Liver (tissue), 9 donors: ENCODE measurements around the gene CSTPP1. TPM values are rescaled to one million over a fixed set of nuclear protein-coding genes. Genes with fewer than 3 reads are reported as not detected.

Experiments
- DNase-seq: peaks from one replicate; pipeline ENCODE4 v3.0.0-alpha.2; 2017; ENCODE audit warnings: low spot score
- H3K27ac ChIP-seq, 2 donors: one replicate each; pipeline ENCODE4 v1.7.0; 2013; ENCODE audit warnings: inconsistent platforms in 2 of 2, low read length in 2 of 2, control low read depth in 1 of 2, low read depth in 1 of 2, mild to moderate bottlenecking in 1 of 2
- H3K27me3 ChIP-seq, 4 donors: one replicate each; pipeline versions ENCODE4 v1.6.1 to v1.7.0; 2013; ENCODE audit warnings: low read length in 3 of 4, inconsistent platforms in 1 of 4, mild to moderate bottlenecking in 1 of 4, moderate library complexity in 1 of 4; ENCODE audit not compliant: control insufficient read depth in 4 of 4, insufficient read depth in 4 of 4
- H3K36me3 ChIP-seq, 4 donors: one replicate each; pipeline versions ENCODE4 v1.6.1 to v1.7.0; 2013; ENCODE audit warnings: low read length in 3 of 4, mild to moderate bottlenecking in 3 of 4, low read depth in 1 of 4, moderate library complexity in 1 of 4; ENCODE audit not compliant: control insufficient read depth in 4 of 4, insufficient read depth in 3 of 4
- H3K4me1 ChIP-seq, 4 donors: one replicate each; pipeline versions ENCODE4 v1.6.1 to v1.7.0; 2013; ENCODE audit warnings: low read length in 3 of 4, mild to moderate bottlenecking in 3 of 4, moderate library complexity in 1 of 4; ENCODE audit not compliant: control insufficient read depth in 4 of 4, insufficient read depth in 4 of 4
- H3K4me3 ChIP-seq, 3 donors: one replicate each; pipeline versions ENCODE4 v1.6.1 to v1.7.0; 2013; ENCODE audit warnings: low read length in 3 of 3, control low read depth in 1 of 3, low read depth in 1 of 3, mild to moderate bottlenecking in 1 of 3
- H3K9ac ChIP-seq, 2 donors: one replicate each; pipeline ENCODE4 v1.7.0; 2013; ENCODE audit warnings: low read length in 2 of 2, mild to moderate bottlenecking in 2 of 2, moderate library complexity in 2 of 2, control low read depth in 1 of 2, low read depth in 1 of 2
- H3K9me3 ChIP-seq, 4 donors: one replicate each; pipeline versions ENCODE4 v1.6.1 to v1.7.0; 2013; ENCODE audit warnings: low read length in 3 of 4; ENCODE audit not compliant: control insufficient read depth in 4 of 4
- HNF4A ChIP-seq, 2 donors: conservative IDR thresholded peaks; 2 replicates each; pipeline ENCODE4 v1.6.1; 2016; ENCODE audit warnings: antibody characterized with exemption in 2 of 2, mild to moderate bottlenecking in 2 of 2
- HNF4G ChIP-seq: IDR thresholded peaks from 2 replicates; pipeline ENCODE4 v1.6.1; 2016; ENCODE audit warnings: antibody characterized with exemption
- NR2F2 ChIP-seq: IDR thresholded peaks from 2 replicates; pipeline ENCODE4 v1.6.1; 2016; ENCODE audit warnings: antibody characterized with exemption
- RXRA ChIP-seq, 2 donors: IDR thresholded peaks; 2 replicates each; pipeline ENCODE4 v1.6.1; 2017 to 2018; ENCODE audit warnings: antibody characterized with exemption in 2 of 2, mild to moderate bottlenecking in 1 of 2
- SP1 ChIP-seq: IDR thresholded peaks from 2 replicates; pipeline ENCODE4 v1.6.1; 2018; ENCODE audit warnings: antibody characterized with exemption, mild to moderate bottlenecking
- YY1 ChIP-seq: IDR thresholded peaks from 2 replicates; pipeline ENCODE4 v1.6.1; 2016; ENCODE audit warnings: antibody characterized with exemption, mild to moderate bottlenecking
- WGBS: extraction: QIAGEN DNeasy Blood & Tissue Kit; methylation state at CpG from one replicate; pipeline ENCODE4 v1.1.7; 2013; 5-methylcytosine and 5-hydroxymethylcytosine counted together
- polyA plus RNA-seq, 2 donors: library from polyadenylated mRNA; stranded (reverse) in 1 of 2; unstranded in 1 of 2; fragments of 200-250 nt in 1 of 2; fragments of >200 nt in 1 of 2; fragmentation: Nextera tagmentation in 1 of 2; extraction: Ambion mirVana in 1 of 2; gene quantifications; one replicate each; pipeline versions ENCODE4 v1.2.1 to v1.2.3, GENCODE V29; 2013 to 2015
- total RNA-seq, 2 donors: library from RNA; depleted of rRNA; stranded (reverse); fragments of >200 nt; gene quantifications; one replicate each; pipeline ENCODE4 v1.2.3, GENCODE V29; 2014
- TF ChIP-seq, protein P1 (sequence below): IDR thresholded peaks from 2 replicates; pipeline ENCODE4 v1.6.1; 2016; ENCODE audit warnings: antibody characterized with exemption, mild to moderate bottlenecking
- TF ChIP-seq, protein P2 (sequence below): IDR thresholded peaks from 2 replicates; pipeline ENCODE4 v1.6.1; 2016; ENCODE audit warnings: antibody characterized with exemption
- TF ChIP-seq, protein P3 (sequence below): fragments of 150-350 bp; IDR thresholded peaks from 2 replicates; pipeline ENCODE4 v1.5.1; 2017; ENCODE audit warnings: improper control_type of control experiment, low read depth, low read length; ENCODE audit not compliant: missing input control
- TF ChIP-seq, protein P4 (sequence below): IDR thresholded peaks from 2 replicates; pipeline ENCODE4 v1.6.1; 2016; ENCODE audit warnings: antibody characterized with exemption
- donor health status: healthy.
- donor health status: healthy.
- donor health status: healthy.
- donor health status: healthy.
- donor health status: healthy.

Gene CSTPP1
- total and polyA plus RNA-seq, 4 donors, result 5.4 to 6.6 (median 5.7) TPM

DNA sequence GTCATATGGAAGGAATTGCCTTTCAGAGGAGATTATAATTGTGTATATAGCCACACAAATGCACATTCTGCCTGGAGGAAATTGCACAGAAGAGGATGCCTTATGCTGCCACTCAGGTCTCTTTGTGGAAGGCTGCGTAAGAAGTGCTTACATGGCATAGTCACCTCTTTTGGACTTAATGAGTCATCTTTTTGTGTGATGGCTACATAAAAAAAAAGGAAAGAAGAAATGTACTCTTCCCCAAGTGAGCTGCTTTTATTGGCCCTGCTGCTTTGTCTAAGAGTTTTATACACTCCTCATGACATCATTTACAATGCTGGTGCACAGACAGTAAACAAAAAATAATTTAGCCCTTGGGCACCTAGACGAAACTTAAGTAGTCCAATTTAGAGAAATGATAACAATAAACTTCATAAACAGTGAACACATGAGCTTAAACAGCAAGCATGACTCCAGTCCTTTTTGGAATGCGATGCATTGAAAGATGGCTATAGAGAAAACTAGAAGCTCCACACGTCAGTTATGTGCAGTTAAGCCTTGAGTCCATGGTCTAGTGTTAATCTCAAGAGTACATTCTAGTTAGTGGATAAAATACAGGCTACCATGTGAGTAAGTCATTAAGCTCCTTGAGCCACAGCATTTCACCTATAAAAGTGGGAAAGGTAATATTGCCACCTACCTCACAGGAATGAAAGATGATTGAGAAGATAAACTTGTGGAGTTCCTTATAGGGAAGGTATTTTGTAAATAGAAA, 12.0 kb downstream of the CSTPP1 start (continued):
- TF ChIP-seq, protein P1, sequence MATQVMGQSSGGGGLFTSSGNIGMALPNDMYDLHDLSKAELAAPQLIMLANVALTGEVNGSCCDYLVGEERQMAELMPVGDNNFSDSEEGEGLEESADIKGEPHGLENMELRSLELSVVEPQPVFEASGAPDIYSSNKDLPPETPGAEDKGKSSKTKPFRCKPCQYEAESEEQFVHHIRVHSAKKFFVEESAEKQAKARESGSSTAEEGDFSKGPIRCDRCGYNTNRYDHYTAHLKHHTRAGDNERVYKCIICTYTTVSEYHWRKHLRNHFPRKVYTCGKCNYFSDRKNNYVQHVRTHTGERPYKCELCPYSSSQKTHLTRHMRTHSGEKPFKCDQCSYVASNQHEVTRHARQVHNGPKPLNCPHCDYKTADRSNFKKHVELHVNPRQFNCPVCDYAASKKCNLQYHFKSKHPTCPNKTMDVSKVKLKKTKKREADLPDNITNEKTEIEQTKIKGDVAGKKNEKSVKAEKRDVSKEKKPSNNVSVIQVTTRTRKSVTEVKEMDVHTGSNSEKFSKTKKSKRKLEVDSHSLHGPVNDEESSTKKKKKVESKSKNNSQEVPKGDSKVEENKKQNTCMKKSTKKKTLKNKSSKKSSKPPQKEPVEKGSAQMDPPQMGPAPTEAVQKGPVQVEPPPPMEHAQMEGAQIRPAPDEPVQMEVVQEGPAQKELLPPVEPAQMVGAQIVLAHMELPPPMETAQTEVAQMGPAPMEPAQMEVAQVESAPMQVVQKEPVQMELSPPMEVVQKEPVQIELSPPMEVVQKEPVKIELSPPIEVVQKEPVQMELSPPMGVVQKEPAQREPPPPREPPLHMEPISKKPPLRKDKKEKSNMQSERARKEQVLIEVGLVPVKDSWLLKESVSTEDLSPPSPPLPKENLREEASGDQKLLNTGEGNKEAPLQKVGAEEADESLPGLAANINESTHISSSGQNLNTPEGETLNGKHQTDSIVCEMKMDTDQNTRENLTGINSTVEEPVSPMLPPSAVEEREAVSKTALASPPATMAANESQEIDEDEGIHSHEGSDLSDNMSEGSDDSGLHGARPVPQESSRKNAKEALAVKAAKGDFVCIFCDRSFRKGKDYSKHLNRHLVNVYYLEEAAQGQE, result no peak

DNA sequence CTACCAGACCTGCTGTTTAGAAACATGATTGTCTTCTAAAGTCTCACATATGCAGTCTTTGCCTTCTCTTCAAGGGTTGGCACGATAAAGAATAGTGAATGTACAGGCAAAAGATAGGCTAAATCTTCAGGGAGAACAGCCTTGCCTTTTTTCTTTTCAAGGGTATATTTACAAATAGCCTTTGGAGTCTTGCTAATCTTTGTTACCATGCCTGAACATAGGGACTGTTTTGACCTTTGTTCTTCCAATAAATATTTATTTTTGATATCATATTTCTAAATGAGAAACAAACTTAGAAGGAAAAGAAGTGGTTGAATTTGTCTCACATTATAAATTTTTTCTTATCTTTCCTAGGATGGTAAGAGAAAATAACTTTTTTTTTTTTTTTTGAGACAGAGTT, 12.7 kb downstream of the CSTPP1 start:
- H3K4me3 ChIP-seq, result no peak overlapping the region
- no peaks in the 10 kb centered on the region for H3K27me3 ChIP-seq
- H3K27ac ChIP-seq, result no peak overlapping the region
- H3K4me1 ChIP-seq, result peaks cover 0 to 11% (median 6%) of the 10 kb centered on the region in 4 donors
- TF ChIP-seq, protein P2, sequence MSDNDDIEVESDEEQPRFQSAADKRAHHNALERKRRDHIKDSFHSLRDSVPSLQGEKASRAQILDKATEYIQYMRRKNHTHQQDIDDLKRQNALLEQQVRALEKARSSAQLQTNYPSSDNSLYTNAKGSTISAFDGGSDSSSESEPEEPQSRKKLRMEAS, result no peak
- TF ChIP-seq, protein P3, sequence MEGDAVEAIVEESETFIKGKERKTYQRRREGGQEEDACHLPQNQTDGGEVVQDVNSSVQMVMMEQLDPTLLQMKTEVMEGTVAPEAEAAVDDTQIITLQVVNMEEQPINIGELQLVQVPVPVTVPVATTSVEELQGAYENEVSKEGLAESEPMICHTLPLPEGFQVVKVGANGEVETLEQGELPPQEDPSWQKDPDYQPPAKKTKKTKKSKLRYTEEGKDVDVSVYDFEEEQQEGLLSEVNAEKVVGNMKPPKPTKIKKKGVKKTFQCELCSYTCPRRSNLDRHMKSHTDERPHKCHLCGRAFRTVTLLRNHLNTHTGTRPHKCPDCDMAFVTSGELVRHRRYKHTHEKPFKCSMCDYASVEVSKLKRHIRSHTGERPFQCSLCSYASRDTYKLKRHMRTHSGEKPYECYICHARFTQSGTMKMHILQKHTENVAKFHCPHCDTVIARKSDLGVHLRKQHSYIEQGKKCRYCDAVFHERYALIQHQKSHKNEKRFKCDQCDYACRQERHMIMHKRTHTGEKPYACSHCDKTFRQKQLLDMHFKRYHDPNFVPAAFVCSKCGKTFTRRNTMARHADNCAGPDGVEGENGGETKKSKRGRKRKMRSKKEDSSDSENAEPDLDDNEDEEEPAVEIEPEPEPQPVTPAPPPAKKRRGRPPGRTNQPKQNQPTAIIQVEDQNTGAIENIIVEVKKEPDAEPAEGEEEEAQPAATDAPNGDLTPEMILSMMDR, result no peak
- TF ChIP-seq HNF4G (no peak), RXRA (IDR thresholded peaks at IDR 0.05) (no peak), NR2F2 (no peak), YY1 (no peak), HNF4A (conservative IDR thresholded peaks at IDR 0.05) (no peak), SP1 (no peak)
- TF ChIP-seq, protein P4, sequence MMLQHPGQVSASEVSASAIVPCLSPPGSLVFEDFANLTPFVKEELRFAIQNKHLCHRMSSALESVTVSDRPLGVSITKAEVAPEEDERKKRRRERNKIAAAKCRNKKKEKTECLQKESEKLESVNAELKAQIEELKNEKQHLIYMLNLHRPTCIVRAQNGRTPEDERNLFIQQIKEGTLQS, result no peak
- TF ChIP-seq, protein P1, result no peak
- DNase-seq, result no peak
- H3K36me3 ChIP-seq, result no peaks in the 10 kb centered on the region
- no peaks in the 10 kb centered on the region for H3K9me3 ChIP-seq
- 88% methylated on average over 1 of the region's 1 CpG for WGBS
- H3K9ac ChIP-seq, result no peak overlapping the region
